Naive B cell (primary cell): Measurements from ENCODE around the gene GLDN. TPM values are rescaled to one million over a fixed set of nuclear protein-coding genes. Genes with fewer than 3 reads are reported as not detected.

Experiments
- ATAC-seq, 2 donors: fragments of 150-1000 bp; cut with Tn5 transposase; 2 replicates each; pipeline ENCODE4 v1.10.0; 2021; ENCODE audit warnings: low read depth in 2 of 2, mild to moderate bottlenecking in 2 of 2, moderate library complexity in 2 of 2
- DNase-seq: peaks from one replicate; pipeline ENCODE4 v3.0.0; 2022
- H3K27ac Mint-ChIP-seq, 6 donors: one replicate each; pipeline ENCODE4 v1.8.0; 2020 to 2022; ENCODE audit warnings: mild to moderate bottlenecking in 6 of 6, mixed read lengths in 6 of 6, moderate library complexity in 5 of 6, inconsistent platforms in 2 of 6
- H3K27me3 Mint-ChIP-seq, 3 donors: one replicate each; pipeline ENCODE4 v1.8.0; 2021 to 2022; ENCODE audit warnings: mixed read lengths in 3 of 3, mild to moderate bottlenecking in 1 of 3
- H3K36me3 Mint-ChIP-seq, 2 donors: one replicate each; pipeline ENCODE4 v1.8.0; 2020 to 2022; ENCODE audit warnings: mixed read lengths in 2 of 2, inconsistent platforms in 1 of 2, mild to moderate bottlenecking in 1 of 2
- H3K4me1 Mint-ChIP-seq, 3 donors: one replicate each; pipeline ENCODE4 v1.8.0; 2020 to 2022; ENCODE audit warnings: mixed read lengths in 3 of 3, inconsistent platforms in 1 of 3, mild to moderate bottlenecking in 1 of 3, moderate library complexity in 1 of 3
- H3K4me3 Mint-ChIP-seq, 8 donors: one replicate each; pipeline ENCODE4 v1.8.0; 2020 to 2022; ENCODE audit warnings: mild to moderate bottlenecking in 8 of 8, mixed read lengths in 8 of 8, moderate library complexity in 8 of 8, inconsistent platforms in 2 of 8
- H3K9me3 Mint-ChIP-seq, 7 donors: one replicate each; pipeline ENCODE4 v1.8.0; 2020 to 2022; ENCODE audit warnings: mixed read lengths in 7 of 7, mild to moderate bottlenecking in 5 of 7, inconsistent platforms in 2 of 7, moderate library complexity in 1 of 7
- polyA plus RNA-seq, 6 donors: library from polyadenylated mRNA; unstranded; fragments of 300-500 nt; fragmentation: Illumina TruSeq; gene quantifications; one replicate each; pipeline ENCODE4 v1.2.3, GENCODE V29; 2021; ENCODE audit warnings: low read depth in 6 of 6

GLDN gene
- polyA plus RNA-seq, 6 donors from 2014 or later = not detected

DNA sequence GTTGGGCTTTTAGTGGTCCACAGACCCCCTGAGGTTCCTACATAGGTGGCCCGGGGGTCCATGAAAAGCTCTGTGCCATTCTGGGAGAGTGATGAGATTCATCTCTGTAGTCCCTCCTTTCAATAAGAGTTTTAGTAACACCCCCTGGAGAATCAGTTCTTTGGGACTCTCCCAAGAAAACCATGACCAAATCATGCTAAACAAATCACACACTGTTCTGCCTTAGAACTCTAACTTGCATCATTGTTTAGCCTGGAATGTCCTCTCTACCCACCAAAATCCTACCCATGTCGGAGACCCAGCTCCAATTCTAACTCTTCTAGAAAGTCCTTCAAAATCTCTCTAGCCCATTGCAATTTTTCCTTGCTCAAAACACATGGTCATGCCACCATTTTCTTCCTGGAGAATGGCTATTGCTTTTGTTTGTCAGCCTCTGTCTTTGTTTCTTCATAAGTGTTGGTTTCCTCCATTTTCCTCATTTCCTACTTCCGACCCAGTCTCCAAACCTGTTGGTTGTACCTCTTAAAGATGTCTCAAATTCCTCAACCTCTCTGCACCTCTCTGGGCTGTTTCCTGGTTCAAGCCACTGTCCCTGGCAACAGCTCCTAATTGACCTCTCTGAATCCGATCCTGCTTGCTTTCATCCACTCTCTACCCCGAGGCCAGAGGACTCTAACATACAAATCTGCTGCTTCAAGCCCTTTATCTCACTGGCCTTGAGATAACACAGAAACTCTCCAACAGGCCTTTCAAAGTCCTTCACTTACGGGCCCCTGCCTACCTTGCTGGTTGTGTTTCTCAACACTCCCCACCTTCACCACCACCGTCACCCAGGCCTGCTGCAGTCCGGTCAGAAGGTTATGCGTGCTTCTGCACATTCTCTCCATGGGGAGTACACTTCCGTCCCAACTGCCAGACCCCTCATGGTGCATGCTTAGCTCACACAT is 26.8 kb upstream of the GLDN start:
- no peak overlapping the region for H3K4me3 Mint-ChIP-seq

DNA sequence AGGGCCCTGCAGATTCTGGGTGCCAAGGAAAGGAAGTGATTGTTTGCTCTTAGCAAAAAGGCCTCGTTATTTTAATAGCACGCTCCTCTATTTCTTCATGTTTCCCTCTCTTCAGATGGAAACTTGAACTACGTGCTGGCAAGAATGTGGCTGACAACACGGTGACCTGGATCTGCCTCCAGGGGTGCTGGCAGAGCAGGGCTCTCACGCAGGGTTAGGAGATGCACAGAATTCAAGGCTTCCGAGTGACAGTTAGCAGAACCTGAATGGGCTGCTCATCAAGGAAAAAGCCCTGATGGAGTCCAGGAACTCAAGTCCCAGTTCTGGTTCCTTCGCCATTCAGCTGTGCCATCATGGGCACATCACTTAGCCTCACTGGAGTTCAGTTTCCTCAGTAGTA is 25.7 kb upstream of the GLDN start:
- ATAC-seq (no peak), DNase-seq (no peak)
- H3K27ac Mint-ChIP-seq = no peak overlapping the region
- H3K9me3 Mint-ChIP-seq = no peaks in the 10 kb centered on the region
- no peak overlapping the region for H3K4me3 Mint-ChIP-seq
- no peaks in the 10 kb centered on the region for H3K36me3 Mint-ChIP-seq
- no peaks in the 10 kb centered on the region for H3K4me1 Mint-ChIP-seq
- H3K27me3 Mint-ChIP-seq = peaks cover 4 to 26% (median 17%) of the 10 kb centered on the region in 3 donors

More for the DNA sequence above, 26.8 kb upstream of the GLDN start:
- no peak for ATAC-seq
- H3K27ac Mint-ChIP-seq = peak overlapping the region in 2 of 6 donors; percentile 0 to 71
- H3K36me3 Mint-ChIP-seq = no peaks in the 10 kb centered on the region
- H3K9me3 Mint-ChIP-seq = no peaks in the 10 kb centered on the region
- peaks cover 4 to 24% (median 10%) of the 10 kb centered on the region in 3 donors for H3K27me3 Mint-ChIP-seq
- no peaks in the 10 kb centered on the region for H3K4me1 Mint-ChIP-seq
- no peak for DNase-seq

DNA sequence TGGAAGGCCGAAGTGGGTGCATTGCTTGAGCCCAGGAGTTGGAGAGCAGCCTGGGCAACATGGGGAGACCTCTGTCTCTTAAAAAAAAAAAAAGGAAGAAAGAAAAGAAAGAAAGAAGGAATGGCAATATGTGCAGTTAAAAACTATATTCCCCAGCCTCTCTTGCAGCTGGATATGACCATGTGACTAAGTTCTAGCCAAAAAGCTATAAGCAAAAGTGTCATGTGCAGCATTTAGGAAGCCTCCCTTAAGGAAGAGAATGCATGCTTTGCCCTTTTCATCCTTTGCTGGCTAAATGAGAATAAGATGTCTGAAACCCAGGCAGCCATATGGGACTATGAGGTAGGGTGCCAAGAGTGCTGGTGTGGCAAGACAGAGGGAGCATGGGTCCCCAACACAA is 24.8 kb upstream of the GLDN start:
- ATAC-seq = no peak
- Mint-ChIP-seq H3K9me3 (no peaks in the 10 kb centered on the region), H3K4me3 (no peak overlapping the region), H3K36me3 (no peaks in the 10 kb centered on the region), H3K27me3 (peaks cover 4 to 35% (median 23%) of the 10 kb centered on the region in 3 donors), H3K27ac (no peak overlapping the region), H3K4me1 (no peaks in the 10 kb centered on the region)
- DNase-seq = no peak

DNA sequence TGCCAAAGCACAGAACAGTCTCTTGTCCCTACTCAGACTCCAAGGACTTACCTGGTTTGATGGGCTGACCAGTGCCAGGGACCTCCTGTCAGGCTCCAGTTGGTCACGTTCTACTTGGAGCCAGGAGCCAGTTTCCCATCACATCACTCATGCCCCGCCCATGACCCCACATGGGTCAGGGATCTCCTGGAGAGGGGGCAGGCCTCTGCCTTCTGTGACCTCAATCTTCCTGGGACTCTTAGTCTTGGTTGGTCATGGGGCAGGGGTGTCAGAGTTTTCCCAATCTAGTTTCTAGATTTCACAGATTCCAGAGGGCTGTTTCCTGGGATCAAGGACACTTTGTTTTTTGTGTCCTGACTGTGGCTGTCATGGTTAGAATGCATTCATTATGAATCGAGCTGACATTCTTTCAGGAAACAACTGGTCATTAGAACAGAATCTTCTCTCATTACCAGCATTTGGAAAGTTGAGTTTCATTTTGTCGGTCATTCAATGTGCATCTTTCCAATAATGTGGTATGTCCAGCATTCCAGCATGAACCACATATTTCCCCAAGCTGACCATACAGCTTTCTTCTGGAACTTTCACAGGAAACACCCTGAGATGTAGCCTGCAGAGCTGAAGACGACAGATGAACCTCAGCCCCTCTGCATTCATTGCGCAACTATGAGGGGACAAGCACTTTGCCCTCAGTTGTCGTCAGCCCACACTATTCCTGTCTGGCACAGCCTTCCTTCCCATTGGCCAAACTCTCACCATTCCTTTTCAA is 22.9 kb upstream of the GLDN start:
- no peaks in the 10 kb centered on the region for H3K4me1 Mint-ChIP-seq
- no peaks in the 10 kb centered on the region for H3K36me3 Mint-ChIP-seq
- no peaks in the 10 kb centered on the region for H3K9me3 Mint-ChIP-seq
- DNase-seq (no peak), ATAC-seq (no peak)
- H3K27ac Mint-ChIP-seq = no peak overlapping the region
- no peak overlapping the region for H3K4me3 Mint-ChIP-seq
- H3K27me3 Mint-ChIP-seq = peaks cover 4 to 27% (median 13%) of the 10 kb centered on the region in 3 donors

DNA sequence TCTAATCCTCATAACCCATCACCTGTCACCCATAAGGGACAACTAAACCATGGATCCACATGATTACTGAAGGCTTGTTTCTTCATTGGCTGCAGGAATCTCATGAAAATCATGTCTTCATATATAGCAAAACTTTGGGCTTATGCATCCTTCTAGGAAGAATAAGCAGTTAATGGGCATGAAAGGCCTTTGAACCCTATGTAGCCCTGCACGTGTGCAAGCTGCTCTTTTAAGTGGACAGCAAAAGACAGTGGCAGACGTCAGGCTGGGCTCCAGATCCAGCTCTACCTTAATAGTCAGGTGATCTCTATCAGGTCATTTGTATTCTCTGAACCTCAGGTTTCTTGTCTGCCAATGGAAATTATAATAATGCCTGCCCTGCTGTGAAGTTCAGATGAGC is 21.9 kb upstream of the GLDN start:
- H3K36me3 Mint-ChIP-seq = no peaks in the 10 kb centered on the region
- no peak overlapping the region for H3K27ac Mint-ChIP-seq
- no peaks in the 10 kb centered on the region for H3K9me3 Mint-ChIP-seq
- ATAC-seq = no peak
- H3K27me3 Mint-ChIP-seq = peaks cover 4 to 26% (median 13%) of the 10 kb centered on the region in 3 donors
- no peaks in the 10 kb centered on the region for H3K4me1 Mint-ChIP-seq
- no peak overlapping the region for H3K4me3 Mint-ChIP-seq
- no peak for DNase-seq

DNA sequence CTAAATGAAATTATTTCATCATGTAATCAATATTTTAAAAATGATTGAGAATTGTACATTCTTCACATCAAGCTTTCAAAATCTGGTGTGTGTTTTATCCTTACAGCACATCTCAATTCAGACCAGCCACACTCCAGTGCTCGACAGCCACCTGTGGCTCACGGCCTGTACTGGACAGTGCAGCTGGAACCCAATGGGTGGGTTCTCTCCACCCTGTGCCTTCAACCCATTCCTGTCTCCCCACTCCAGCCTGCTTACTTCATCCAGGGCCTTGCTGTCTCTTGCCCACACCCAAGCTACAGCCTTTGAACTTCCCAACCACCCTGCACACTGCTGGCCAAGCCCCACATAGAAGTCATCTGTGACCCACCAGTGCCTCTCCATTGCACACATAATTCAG is 20.6 kb upstream of the GLDN start:
- ATAC-seq (no peak), DNase-seq (no peak)
- no peaks in the 10 kb centered on the region for H3K4me1 Mint-ChIP-seq
- H3K27me3 Mint-ChIP-seq = peaks cover 4 to 19% (median 13%) of the 10 kb centered on the region in 3 donors
- H3K36me3 Mint-ChIP-seq = no peaks in the 10 kb centered on the region
- H3K9me3 Mint-ChIP-seq = peaks cover 0 to under 1% (median 0%) of the 10 kb centered on the region in 7 donors
- H3K27ac Mint-ChIP-seq = no peak overlapping the region
- H3K4me3 Mint-ChIP-seq = no peak overlapping the region

DNA sequence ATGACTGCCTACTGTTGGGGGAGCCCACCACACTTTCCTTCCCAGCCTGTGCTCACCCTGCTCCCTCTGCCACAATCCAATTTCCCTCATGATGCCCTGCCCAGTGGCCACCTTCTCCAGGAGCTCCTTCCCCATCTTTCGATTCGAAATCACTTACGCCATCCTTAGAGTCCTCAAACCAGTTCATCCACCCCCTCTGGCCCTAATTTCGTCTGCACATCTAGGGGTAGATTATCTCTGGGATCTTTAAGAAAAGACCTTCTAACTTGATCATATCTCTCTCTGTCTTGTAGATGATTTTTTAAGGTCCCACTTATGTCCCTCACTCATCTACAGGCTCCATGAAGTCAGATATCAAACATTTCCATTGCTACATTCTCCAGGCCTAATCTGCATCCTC is 20.1 kb upstream of the GLDN start:
- Mint-ChIP-seq H3K27me3 (peaks cover 4 to 19% (median 13%) of the 10 kb centered on the region in 3 donors), H3K9me3 (peaks cover 0 to 1% (median 0%) of the 10 kb centered on the region in 7 donors), H3K4me1 (no peaks in the 10 kb centered on the region), H3K27ac (peak overlapping the region in 1 of 6 donors; percentile 7), H3K4me3 (no peak overlapping the region), H3K36me3 (no peaks in the 10 kb centered on the region)
- ATAC-seq (no peak), DNase-seq (no peak)

DNA sequence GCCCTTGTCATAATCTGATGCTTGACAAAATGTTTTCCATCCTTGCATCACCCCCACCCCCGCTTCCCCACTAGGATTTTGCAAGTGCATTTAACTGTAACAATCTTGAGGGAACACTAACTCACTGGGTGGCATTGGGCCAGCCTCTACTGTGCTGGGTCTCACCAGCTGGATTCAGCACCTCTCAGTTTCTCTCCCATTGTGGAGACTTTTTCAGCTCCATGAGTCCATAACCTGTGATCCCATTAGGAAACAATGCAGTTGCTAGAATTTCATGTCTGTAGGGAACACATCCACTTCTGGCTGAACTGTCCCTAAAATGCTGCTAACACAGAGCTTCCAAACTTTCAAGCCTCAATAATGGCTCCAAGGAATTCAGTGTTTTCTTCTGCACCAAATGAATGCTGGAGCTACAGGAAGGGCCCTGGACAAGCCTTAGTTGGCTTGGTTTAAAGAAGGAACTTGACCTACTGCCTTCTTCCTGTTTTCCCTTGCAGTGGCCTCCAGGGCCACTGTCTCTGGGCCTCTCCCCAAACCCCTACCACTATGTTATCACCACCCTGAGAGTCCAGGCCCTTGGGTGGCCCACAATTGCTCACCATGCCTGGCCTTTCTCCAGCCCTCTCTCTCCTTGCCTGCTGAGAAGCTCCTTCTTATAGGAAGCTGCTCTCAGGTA is 18.7 kb upstream of the GLDN start:
- peaks cover 0 to 1% (median 0%) of the 10 kb centered on the region in 7 donors for H3K9me3 Mint-ChIP-seq
- no peaks in the 10 kb centered on the region for H3K4me1 Mint-ChIP-seq
- no peak overlapping the region for H3K27ac Mint-ChIP-seq
- ATAC-seq (no peak), DNase-seq (no peak)
- H3K36me3 Mint-ChIP-seq = no peaks in the 10 kb centered on the region
- H3K27me3 Mint-ChIP-seq = peaks cover 4 to 19% (median 18%) of the 10 kb centered on the region in 3 donors
- no peak overlapping the region for H3K4me3 Mint-ChIP-seq

DNA sequence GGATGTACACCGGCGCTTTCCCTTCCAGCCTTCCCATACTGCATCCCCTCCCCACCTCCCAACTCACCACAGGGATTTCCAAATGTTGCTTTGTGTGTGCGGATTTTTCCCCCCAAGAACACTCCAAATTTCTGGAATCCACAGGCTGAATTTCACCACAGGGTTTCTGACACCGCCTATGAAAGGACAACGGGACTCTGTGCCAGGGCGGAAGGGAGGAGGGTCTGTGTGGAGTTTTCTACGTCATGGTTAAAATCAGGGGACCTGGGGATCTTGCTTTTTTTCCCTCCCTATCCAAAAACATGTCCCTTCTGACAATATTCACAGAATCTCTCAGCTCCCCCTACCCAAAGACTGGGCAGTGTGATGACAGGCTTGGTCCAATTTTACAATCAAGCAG is 17.7 kb upstream of the GLDN start:
- ATAC-seq (no peak), DNase-seq (no peak)
- H3K9me3 Mint-ChIP-seq = peaks cover 0 to 1% (median 0%) of the 10 kb centered on the region in 7 donors
- no peaks in the 10 kb centered on the region for H3K4me1 Mint-ChIP-seq
- no peaks in the 10 kb centered on the region for H3K36me3 Mint-ChIP-seq
- H3K27me3 Mint-ChIP-seq = peaks cover 4 to 18% (median 18%) of the 10 kb centered on the region in 3 donors
- H3K4me3 Mint-ChIP-seq = no peak overlapping the region
- H3K27ac Mint-ChIP-seq = peak overlapping the region in 1 of 6 donors; percentile 50

DNA sequence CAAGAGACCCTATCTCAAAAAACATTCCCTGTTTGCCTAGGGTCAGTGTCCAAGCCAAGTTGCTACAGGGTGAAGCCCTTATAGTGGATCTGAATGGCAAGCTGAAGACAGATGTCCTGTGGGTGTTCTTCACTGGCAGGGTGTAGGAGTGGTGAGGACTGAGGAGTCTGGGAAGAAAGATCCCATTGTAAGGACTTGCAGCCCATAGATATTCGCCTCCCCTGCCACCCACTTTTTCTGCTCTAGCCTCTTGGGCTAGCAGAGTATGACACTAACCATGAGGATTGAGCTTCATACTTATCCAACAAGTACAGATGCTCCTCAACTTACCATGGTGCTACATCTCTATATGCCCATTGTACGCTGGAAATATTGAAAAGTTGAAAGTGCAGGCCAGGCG is 16.3 kb upstream of the GLDN start:
- DNase-seq = no peak
- H3K4me1 Mint-ChIP-seq = no peaks in the 10 kb centered on the region

DNA sequence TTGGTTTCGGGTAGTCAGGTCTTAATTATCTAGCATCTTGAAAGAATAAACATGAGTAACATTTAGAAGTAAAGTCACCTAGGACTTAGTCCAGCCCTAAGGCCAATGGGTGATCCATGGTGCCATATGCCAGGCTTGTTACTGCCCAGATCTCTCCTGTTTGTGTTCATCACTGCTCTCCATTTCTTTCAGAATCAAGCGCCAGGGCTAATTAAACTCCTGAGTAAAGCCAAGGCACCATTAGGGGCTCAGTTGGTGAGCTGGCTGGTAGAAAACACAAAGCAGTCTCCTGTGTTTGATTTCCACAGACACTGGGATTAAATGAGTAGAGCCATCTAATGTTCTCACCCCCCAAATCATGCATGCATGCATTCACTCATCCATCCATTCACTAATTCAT is 14.4 kb upstream of the GLDN start:
- ATAC-seq (no peak), DNase-seq (no peak)
- Mint-ChIP-seq H3K4me3 (no peak overlapping the region), H3K36me3 (no peaks in the 10 kb centered on the region), H3K9me3 (peaks cover 0 to 4% (median 0%) of the 10 kb centered on the region in 7 donors), H3K27me3 (peaks cover 0 to 5% (median 0%) of the 10 kb centered on the region in 3 donors), H3K4me1 (no peaks in the 10 kb centered on the region), H3K27ac (no peak overlapping the region)

More for the DNA sequence above, 16.3 kb upstream of the GLDN start:
- no peak for ATAC-seq
- H3K4me3 Mint-ChIP-seq = no peak overlapping the region
- peaks cover 0 to 4% (median 0%) of the 10 kb centered on the region in 7 donors for H3K9me3 Mint-ChIP-seq
- H3K27ac Mint-ChIP-seq = no peak overlapping the region
- H3K27me3 Mint-ChIP-seq = peaks cover 0 to 13% (median 12%) of the 10 kb centered on the region in 3 donors
- H3K36me3 Mint-ChIP-seq = no peaks in the 10 kb centered on the region

DNA sequence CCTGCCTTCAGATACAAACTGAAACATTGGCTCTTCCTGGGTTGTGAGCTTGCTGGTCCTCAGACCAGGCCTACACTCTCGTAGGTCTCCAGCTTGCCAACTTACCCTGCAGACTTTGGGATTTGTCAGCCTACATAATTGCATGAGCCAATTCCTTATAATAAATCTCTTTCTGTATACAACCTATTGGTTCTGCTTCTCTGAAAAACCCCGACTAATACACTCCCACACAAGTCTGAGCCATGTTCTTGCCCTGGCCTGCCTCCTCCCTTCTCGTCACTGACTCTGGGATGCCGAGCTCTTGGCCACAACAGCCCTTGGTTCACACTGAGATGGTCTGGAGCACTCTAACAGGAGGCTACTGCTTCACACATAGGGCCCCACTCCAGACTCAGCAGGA is 12.5 kb upstream of the GLDN start:
- H3K27ac Mint-ChIP-seq = no peak overlapping the region
- no peak for DNase-seq
- H3K4me3 Mint-ChIP-seq = no peak overlapping the region
- peaks cover 0 to 4% (median 0%) of the 10 kb centered on the region in 7 donors for H3K9me3 Mint-ChIP-seq
- no peak for ATAC-seq
- peaks cover 0 to 5% (median 0%) of the 10 kb centered on the region in 3 donors for H3K27me3 Mint-ChIP-seq
- no peaks in the 10 kb centered on the region for H3K36me3 Mint-ChIP-seq
- H3K4me1 Mint-ChIP-seq = peaks cover 0 to 2% (median 0%) of the 10 kb centered on the region in 3 donors

DNA sequence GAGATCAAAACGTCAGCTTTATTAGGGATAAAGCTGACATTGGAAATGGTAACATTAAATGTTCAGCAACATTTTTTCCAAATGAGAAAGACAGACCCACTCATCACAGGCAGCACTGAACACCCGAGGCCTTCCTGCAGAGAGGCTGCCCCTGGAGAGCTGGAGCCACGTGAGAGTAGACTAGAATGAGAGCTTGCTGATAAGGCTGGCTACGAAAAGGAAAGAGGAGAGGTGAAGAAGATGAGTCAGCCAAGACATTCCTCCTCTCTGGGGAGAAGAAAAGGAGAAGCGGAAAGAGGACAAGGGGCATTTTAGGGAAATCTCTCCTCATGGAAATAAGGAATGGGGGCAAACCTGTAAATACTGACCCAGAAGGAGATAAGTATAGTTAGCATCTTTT is 10.3 kb upstream of the GLDN start:
- H3K27me3 Mint-ChIP-seq = peaks cover 0 to 5% (median 0%) of the 10 kb centered on the region in 3 donors
- ATAC-seq = no peak
- peaks cover 7 to 23% (median 11%) of the 10 kb centered on the region in 3 donors for H3K4me1 Mint-ChIP-seq
- H3K27ac Mint-ChIP-seq = no peak overlapping the region
- DNase-seq = no peak
- H3K36me3 Mint-ChIP-seq = no peaks in the 10 kb centered on the region
- H3K9me3 Mint-ChIP-seq = peaks cover 0 to 4% (median 0%) of the 10 kb centered on the region in 7 donors
- H3K4me3 Mint-ChIP-seq = no peak overlapping the region
